GM12801 (cell line): ENCODE data around the gene CROCC.

Experiments used
- TF ChIP-seq, protein P1 (sequence below): IDR thresholded peaks from one replicate; pipeline ENCODE4 v1.5.1; 2011; ENCODE audit warnings: control low read depth; ENCODE audit not compliant: insufficient read length; ENCODE audit errors: extremely low read depth

The CROCC gene

DNA sequence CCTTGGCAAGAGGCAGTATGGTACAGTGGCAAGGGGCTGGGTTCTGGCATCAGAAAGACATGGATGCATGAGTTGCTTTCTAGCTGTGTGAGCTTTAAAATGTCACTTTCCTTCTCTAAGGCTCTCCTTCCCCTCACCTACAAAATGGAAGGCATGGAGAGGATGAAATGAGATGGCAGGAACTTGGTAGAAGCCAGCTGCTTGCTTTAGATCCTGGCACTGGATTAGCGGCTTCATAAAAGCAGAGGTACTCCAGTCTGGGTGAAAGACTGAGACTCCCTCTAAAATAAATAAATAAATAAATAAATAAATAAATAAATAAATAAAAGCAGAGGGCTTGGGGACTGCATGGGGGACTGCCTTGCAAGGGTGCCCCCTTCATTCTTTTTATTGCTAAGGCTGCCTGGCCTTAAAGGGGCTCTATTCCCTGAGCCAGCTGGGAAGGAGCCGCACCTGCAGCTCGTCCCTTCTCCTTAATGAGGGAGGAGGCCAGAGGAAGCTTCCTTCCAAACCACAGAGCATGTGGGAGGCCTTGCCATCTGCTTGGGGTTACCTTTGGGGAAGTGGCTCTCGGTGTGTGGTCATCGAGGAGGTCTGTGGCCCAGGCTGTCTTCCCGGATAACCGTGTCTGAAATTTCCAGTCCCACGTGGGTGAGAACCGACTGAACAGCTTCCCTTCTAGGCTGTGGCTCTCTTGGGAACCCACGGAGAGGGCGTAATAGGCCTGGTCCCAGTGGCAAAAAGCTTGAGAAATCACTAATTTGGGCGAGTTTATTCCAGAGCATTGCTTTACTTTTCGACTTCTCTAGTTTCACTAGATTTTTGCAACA, 92.0 kb downstream of the CROCC start:
- TF ChIP-seq, protein P1, sequence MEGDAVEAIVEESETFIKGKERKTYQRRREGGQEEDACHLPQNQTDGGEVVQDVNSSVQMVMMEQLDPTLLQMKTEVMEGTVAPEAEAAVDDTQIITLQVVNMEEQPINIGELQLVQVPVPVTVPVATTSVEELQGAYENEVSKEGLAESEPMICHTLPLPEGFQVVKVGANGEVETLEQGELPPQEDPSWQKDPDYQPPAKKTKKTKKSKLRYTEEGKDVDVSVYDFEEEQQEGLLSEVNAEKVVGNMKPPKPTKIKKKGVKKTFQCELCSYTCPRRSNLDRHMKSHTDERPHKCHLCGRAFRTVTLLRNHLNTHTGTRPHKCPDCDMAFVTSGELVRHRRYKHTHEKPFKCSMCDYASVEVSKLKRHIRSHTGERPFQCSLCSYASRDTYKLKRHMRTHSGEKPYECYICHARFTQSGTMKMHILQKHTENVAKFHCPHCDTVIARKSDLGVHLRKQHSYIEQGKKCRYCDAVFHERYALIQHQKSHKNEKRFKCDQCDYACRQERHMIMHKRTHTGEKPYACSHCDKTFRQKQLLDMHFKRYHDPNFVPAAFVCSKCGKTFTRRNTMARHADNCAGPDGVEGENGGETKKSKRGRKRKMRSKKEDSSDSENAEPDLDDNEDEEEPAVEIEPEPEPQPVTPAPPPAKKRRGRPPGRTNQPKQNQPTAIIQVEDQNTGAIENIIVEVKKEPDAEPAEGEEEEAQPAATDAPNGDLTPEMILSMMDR = no peak

DNA sequence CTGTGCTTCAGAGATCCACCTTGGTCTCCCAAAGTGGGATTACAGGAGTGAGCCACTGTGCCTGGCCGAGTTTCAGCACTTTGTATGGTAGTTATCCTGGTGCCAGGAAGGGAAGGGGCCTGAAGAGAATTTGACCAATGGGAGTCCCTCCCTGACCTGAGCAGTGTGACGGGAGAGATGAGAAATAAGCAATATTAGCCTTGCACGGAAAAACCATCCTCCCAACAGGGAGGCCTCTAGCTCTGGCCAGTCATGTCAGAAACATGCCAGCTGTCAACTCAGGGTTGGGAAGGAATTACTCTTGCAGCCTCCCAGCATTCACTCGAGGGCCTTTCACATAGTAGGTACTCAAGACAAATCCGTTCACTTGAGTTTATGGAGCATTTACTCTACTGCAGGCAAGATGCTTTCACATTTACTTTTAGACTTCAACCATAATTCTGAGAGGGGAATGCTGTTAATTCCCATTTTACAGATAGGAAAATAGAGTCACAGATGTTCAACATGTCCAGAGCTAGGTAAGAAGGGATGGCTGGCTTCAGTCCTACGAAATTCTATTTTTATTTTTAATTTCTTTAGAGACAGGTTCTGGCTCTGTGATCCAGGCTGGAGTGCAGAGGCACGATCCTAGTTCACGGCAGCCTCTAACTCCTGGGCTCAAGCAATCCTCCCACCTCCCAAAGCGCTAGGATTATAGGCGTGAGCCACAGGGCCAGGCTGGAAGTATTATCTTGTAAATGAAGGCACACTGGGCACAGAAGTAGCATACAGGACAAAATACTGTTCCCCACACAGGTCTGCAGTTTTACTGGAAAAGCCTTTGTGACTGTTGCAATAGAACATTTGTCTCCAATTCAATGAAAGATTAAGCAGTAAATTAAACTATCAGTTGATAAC, 93.2 kb downstream of the CROCC start:
- TF ChIP-seq, protein P1 = no peak

- TF ChIP-seq, protein P1 = no peak
Observed at GRCh38 chr1:17016317-17016661, 94.6 kb downstream of the CROCC start.

GRCh38 chr1:17017435-17017834, 95.7 kb downstream of the CROCC start:
- TF ChIP-seq, protein P1 = no peak

- TF ChIP-seq, protein P1 = no peak
Observed at GRCh38 chr1:17018849-17019248, 97.1 kb downstream of the CROCC start.

GRCh38 chr1:17020502-17020901, 98.8 kb downstream of the CROCC start:
- TF ChIP-seq, protein P1 = no peak

DNA sequence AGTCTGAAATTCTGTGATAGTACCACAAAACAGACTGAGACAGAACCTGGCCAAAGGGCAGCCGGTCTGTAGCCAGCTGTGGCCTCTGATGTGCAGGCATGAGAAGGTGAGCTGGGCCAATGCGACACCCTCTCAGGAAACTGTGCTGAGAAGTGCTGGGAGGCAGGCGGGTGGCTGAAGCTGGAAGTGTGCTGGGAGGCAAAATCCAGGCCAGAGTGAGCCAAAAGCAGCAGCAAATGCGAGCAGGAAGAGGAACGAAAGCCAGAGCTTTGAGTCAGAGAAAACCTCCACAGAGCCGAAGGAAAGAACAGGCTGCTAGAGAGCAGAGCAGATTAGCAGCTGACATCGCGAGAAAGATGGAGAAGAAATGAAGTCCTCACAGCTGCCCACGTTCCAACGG, 100.2 kb downstream of the CROCC start:
- TF ChIP-seq, protein P1 = no peak
